NB4 (cell line): Measurements from ENCODE around the gene LRRC36.
"Not testable (repeated sequence)": the region's sequence is repeated elsewhere in the genome, so short reads cannot be mapped to it uniquely, and the experiment has no call there.

Source experiments
- DNase-seq: peaks from one replicate; pipeline ENCODE4 v3.0.0; 2010; ENCODE audit warnings: low read depth
- H3K4me3 ChIP-seq: one replicate; pipeline ENCODE4 v1.5.1; 2011; ENCODE audit warnings: mild to moderate bottlenecking, low read depth, low read length, moderate library complexity
- CTCF ChIP-seq: IDR thresholded peaks from one replicate; pipeline ENCODE4 v1.5.1; 2012; ENCODE audit warnings: low read depth, low read length
- MYC ChIP-seq: IDR thresholded peaks from 2 replicates; pipeline ENCODE4 v1.6.1; 2011; ENCODE audit warnings: low read depth, low read length
- POLR2A ChIP-seq: IDR thresholded peaks from 2 replicates; pipeline ENCODE4 v1.6.1; 2011; ENCODE audit warnings: mild to moderate bottlenecking; ENCODE audit not compliant: insufficient read length; ENCODE audit errors: extremely low read depth
- TF ChIP-seq, protein P1 (sequence below): IDR thresholded peaks from 2 replicates; pipeline ENCODE4 v1.6.1; 2011; ENCODE audit warnings: low read depth, low read length

The LRRC36 gene

GRCh38 chr16:67361038-67361437 is 34.4 kb downstream of the LRRC36 start:
- TF ChIP-seq CTCF: no peak
- H3K4me3 ChIP-seq: no peak overlapping the region
- no peak for DNase-seq

DNA sequence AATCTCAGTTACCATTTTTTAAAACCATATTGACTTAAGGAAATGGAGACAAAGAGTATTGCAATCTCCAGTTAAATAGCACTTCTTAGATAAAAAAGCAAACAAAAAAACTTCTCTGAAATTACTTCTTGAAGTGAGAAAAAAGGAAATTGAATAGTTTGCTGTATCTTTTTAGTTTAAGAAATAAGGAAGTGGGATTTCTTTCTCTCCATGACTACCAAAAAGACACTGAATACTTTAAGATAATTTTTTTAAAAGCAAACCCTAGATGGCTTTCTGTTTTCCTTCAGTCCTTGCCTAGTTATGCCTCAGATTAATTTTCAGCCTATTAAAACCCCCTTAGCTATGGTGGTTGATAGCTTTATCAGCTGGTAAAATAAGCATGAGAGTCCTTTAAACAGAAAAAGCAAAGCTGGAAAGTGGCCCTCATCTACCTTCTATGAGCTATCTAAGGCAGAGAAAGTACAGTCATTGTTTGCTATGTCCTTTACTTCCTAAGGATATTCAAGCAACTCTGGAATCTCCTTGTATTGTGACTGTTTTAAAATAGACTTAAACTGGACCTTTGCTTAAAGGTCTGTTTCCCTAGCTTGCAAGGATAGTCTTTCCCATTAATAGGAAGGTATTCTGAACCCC is 38.1 kb downstream of the LRRC36 start:
- TF ChIP-seq POLR2A (no peak), MYC (no peak), CTCF (no peak)
- TF ChIP-seq, protein P1, sequence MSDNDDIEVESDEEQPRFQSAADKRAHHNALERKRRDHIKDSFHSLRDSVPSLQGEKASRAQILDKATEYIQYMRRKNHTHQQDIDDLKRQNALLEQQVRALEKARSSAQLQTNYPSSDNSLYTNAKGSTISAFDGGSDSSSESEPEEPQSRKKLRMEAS: no peak
- no peak for DNase-seq
- no peak overlapping the region for H3K4me3 ChIP-seq

GRCh38 chr16:67370661-67371060 is 44.0 kb downstream of the LRRC36 start:
- no peak overlapping the region for H3K4me3 ChIP-seq
- no peak for TF ChIP-seq CTCF
- TF ChIP-seq, protein P1: no peak
- TF ChIP-seq MYC: no peak
- no peak for TF ChIP-seq POLR2A
- no peak for DNase-seq

DNA sequence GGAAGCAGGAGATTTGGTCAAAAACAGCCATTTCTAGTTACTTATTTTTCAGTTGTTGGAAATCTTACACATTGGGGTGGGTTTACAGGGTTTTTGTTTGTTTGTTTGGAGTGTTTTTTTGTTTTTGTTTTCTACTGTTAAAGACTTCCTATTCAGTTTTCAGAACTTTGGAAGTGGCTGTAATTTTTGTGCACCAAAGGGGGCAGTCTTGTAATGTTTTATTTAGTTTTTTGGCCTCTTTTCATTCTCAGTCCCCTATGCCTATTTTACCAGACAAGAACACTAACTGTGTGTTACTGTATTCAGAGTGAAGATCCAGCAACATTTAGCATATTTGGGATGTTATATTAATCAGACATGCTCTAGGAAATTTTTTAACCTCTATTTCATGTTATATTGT is 46.0 kb downstream of the LRRC36 start:
- DNase-seq: peak; percentile 56
- TF ChIP-seq CTCF (peak; percentile 53), POLR2A (no peak), MYC (no peak)
- TF ChIP-seq, protein P1: no peak
- H3K4me3 ChIP-seq: no peak overlapping the region

GRCh38 chr16:67376012-67376411 is 49.4 kb downstream of the LRRC36 start:
- H3K4me3 ChIP-seq, DNase-seq: not testable (repeated sequence)

GRCh38 chr16:67378642-67379041 is 52.0 kb downstream of the LRRC36 start:
- DNase-seq: no peak
- no peak for TF ChIP-seq POLR2A
- no peak overlapping the region for H3K4me3 ChIP-seq

- no peak for DNase-seq
- TF ChIP-seq MYC (no peak), POLR2A (no peak), CTCF (no peak)
- TF ChIP-seq, protein P1: no peak
- no peak overlapping the region for H3K4me3 ChIP-seq
Observed at GRCh38 chr16:67383284-67383683, 56.7 kb downstream of the LRRC36 start.
